ENCODE results near the gene WDR17. TPM values are rescaled to one million over a fixed set of nuclear protein-coding genes. Genes with fewer than 3 reads are reported as not detected.

Gene WDR17
- total RNA-seq, 1 donor from 2014 or later, result 3.7 TPM

GRCh38 chr4:176193126-176193525 lies 127.5 kb downstream of the WDR17 start:
- H3K4me3 ChIP-seq (ENCODE audit: low read depth, low read length), result no peak overlapping the region
- H3K36me3 ChIP-seq (ENCODE audit: control insufficient read depth, insufficient read depth, low read length), result no peaks in the 10 kb centered on the region
- no peak for TF ChIP-seq CTCF (IDR thresholded peaks at IDR 0.05; ENCODE audit: insufficient read depth, low read length, poor library complexity, severe bottlenecking)
- no peaks in the 10 kb centered on the region for H3K27me3 ChIP-seq (ENCODE audit: control insufficient read depth, insufficient read depth, low read length)
- no peak for DNase-seq (ENCODE audit: low read depth)

GRCh38 chr4:176193938-176194337 lies 128.3 kb downstream of the WDR17 start:
- H3K4me3 ChIP-seq (ENCODE audit: low read depth, low read length), result no peak overlapping the region
- no peak for DNase-seq (ENCODE audit: low read depth)
- no peaks in the 10 kb centered on the region for H3K36me3 ChIP-seq (ENCODE audit: control insufficient read depth, insufficient read depth, low read length)
- TF ChIP-seq CTCF (IDR thresholded peaks at IDR 0.05; ENCODE audit: insufficient read depth, low read length, poor library complexity, severe bottlenecking), result no peak
- H3K27me3 ChIP-seq (ENCODE audit: control insufficient read depth, insufficient read depth, low read length), result no peaks in the 10 kb centered on the region

- H3K36me3 ChIP-seq (ENCODE audit: control insufficient read depth, insufficient read depth, low read length), result no peaks in the 10 kb centered on the region
- TF ChIP-seq CTCF (IDR thresholded peaks at IDR 0.05; ENCODE audit: insufficient read depth, low read length, poor library complexity, severe bottlenecking), result no peak
- peak; percentile 69 for DNase-seq (ENCODE audit: low read depth)
Measured at GRCh38 chr4:176195184-176195978, 129.7 kb downstream of the WDR17 start, which contains the start of gene SPATA4. TSS of gene SPATA4 (minus strand) at chr4:176195585. CDS start at chr4:176195562, 23 bp downstream.

GRCh38 chr4:176198316-176198903 lies 132.8 kb downstream of the WDR17 start:
- H3K36me3 ChIP-seq (ENCODE audit: control insufficient read depth, insufficient read depth, low read length), result no peaks in the 10 kb centered on the region
- no peak overlapping the region for H3K4me3 ChIP-seq (ENCODE audit: low read depth, low read length)
- H3K27me3 ChIP-seq (ENCODE audit: control insufficient read depth, insufficient read depth, low read length), result no peaks in the 10 kb centered on the region
- DNase-seq (ENCODE audit: low read depth), result no peak
- TF ChIP-seq CTCF (IDR thresholded peaks at IDR 0.05; ENCODE audit: insufficient read depth, low read length, poor library complexity, severe bottlenecking), result no peak

More at GRCh38 chr4:176195184-176195978, 129.7 kb downstream of the WDR17 start, which contains the start of gene SPATA4:
- peak within 1 kb of the TSS; percentile 90 for H3K4me3 ChIP-seq (ENCODE audit: low read depth, low read length)
- H3K27me3 ChIP-seq (ENCODE audit: control insufficient read depth, insufficient read depth, low read length), result no peaks in the 10 kb centered on the region

GRCh38 chr4:176205299-176205698 lies 139.7 kb downstream of the WDR17 start:
- no peaks in the 10 kb centered on the region for H3K36me3 ChIP-seq (ENCODE audit: control insufficient read depth, insufficient read depth, low read length)
- H3K4me3 ChIP-seq (ENCODE audit: low read depth, low read length), result no peak overlapping the region
- DNase-seq (ENCODE audit: low read depth), result no peak
- H3K27me3 ChIP-seq (ENCODE audit: control insufficient read depth, insufficient read depth, low read length), result no peaks in the 10 kb centered on the region
- TF ChIP-seq CTCF (IDR thresholded peaks at IDR 0.05; ENCODE audit: insufficient read depth, low read length, poor library complexity, severe bottlenecking), result no peak
